ENCODE data around the gene PSMD2. TPM values are rescaled to one million over a fixed set of nuclear protein-coding genes. Genes with fewer than 3 reads are reported as not detected.
A peak's percentile ranks its signal among the peaks of the same experiment; 100 is the strongest.

PSMD2 gene
- polyA plus RNA-seq, 3 donors = 138 to 186 (median 167) TPM

- Histone ChIP-seq H3K4me1 (ENCODE audit: control insufficient read depth in 1 of 2, insufficient read depth in 2 of 2, low read length in 2 of 2) (no peaks in the 10 kb centered on the region), H3K4me2 (replicated peaks; ENCODE audit: extremely low read depth, low read length, poor library complexity, severe bottlenecking) (no peak overlapping the region), H3K9me3 (replicated peaks in 1 of 2; ENCODE audit: control insufficient read depth in 1 of 2, insufficient read depth in 1 of 2, low read length in 2 of 2) (no peaks in the 10 kb centered on the region), H3K9ac (ENCODE audit: insufficient read depth, low read length, poor library complexity, severe bottlenecking) (no peak overlapping the region), H3K27ac (ENCODE audit: low read depth in 1 of 2, low read length in 2 of 2) (no peak overlapping the region), H3K79me2 (ENCODE audit: insufficient read depth, low read length) (no peaks in the 10 kb centered on the region), H3K36me3 (replicated peaks in 1 of 2; ENCODE audit: control insufficient read depth in 1 of 2, insufficient read depth in 2 of 2, low read length in 2 of 2) (no peaks in the 10 kb centered on the region), H4K20me1 (ENCODE audit: insufficient read depth, low read length) (no peaks in the 10 kb centered on the region), H3K27me3 (ENCODE audit: control insufficient read depth in 2 of 2, insufficient read depth in 2 of 2, low read length in 2 of 2) (peaks cover 0 to 3% of the 10 kb centered on the region in 2 donors), H3K4me3 (replicated peaks in 1 of 3; ENCODE audit: low read depth in 2 of 3, low read length in 3 of 3) (no peak overlapping the region), H2AFZ (ENCODE audit: insufficient read depth, low read depth, low read length, poor library complexity, severe bottlenecking) (no peak overlapping the region)
- intact Hi-C loops (cut with micrococcal nuclease) = no loop called here
- no peak for DNase-seq
- no peak overlapping the region for H3K4me3 Mint-ChIP-seq
- H3K4me1 Mint-ChIP-seq = peaks cover 4% of the 10 kb centered on the region
- no peaks in the 10 kb centered on the region for H3K36me3 Mint-ChIP-seq
- H3K27ac Mint-ChIP-seq = peak overlapping the region in 2 of 7 donors; percentile 12 to 66
- WGBS (ENCODE audit: insufficient coverage) = 97% methylated on average over 20 of the region's 21 CpGs
- H3K27me3 Mint-ChIP-seq (ENCODE audit: low read depth in 3 of 3) = peaks cover 3 to 23% (median 19%) of the 10 kb centered on the region in 3 donors
- TF ChIP-seq, protein P1, sequence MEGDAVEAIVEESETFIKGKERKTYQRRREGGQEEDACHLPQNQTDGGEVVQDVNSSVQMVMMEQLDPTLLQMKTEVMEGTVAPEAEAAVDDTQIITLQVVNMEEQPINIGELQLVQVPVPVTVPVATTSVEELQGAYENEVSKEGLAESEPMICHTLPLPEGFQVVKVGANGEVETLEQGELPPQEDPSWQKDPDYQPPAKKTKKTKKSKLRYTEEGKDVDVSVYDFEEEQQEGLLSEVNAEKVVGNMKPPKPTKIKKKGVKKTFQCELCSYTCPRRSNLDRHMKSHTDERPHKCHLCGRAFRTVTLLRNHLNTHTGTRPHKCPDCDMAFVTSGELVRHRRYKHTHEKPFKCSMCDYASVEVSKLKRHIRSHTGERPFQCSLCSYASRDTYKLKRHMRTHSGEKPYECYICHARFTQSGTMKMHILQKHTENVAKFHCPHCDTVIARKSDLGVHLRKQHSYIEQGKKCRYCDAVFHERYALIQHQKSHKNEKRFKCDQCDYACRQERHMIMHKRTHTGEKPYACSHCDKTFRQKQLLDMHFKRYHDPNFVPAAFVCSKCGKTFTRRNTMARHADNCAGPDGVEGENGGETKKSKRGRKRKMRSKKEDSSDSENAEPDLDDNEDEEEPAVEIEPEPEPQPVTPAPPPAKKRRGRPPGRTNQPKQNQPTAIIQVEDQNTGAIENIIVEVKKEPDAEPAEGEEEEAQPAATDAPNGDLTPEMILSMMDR (IDR thresholded peaks at IDR 0.05) = no peak
- peaks cover 0 to 1% (median 0%) of the 10 kb centered on the region in 7 donors for H3K9me3 Mint-ChIP-seq
Measured at GRCh38 chr3:184291738-184292445, 7.1 kb upstream of the PSMD2 start.

DNA sequence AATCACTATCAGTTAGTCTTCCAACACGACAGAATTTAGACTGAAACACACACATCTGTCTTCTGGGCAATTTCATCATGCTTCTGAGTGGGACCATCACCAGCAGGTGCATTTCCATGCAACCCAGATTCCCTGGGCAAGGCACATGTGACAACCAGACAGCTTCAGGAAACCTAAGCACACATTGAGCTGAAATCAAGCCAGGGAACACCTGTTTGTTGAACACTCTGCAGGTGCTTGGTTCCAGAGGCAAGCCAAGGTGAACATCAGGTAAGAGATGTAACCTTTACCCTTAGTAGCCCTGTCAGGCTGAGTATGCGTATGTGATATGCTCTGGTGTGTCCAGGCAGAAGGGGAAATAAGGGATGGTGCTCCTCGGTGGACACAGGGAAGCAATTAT, 3.3 kb upstream of the PSMD2 start:
- TF ChIP-seq, protein P1 (IDR thresholded peaks at IDR 0.05) = no peak
- no peak for DNase-seq
- peaks cover 20% of the 10 kb centered on the region for H3K4me1 Mint-ChIP-seq
- Histone ChIP-seq H3K79me2 (ENCODE audit: insufficient read depth, low read length) (peaks cover 16% of the 10 kb centered on the region), H3K9me3 (replicated peaks in 1 of 2; ENCODE audit: control insufficient read depth in 1 of 2, insufficient read depth in 1 of 2, low read length in 2 of 2) (no peaks in the 10 kb centered on the region), H3K27ac (ENCODE audit: low read depth in 1 of 2, low read length in 2 of 2) (no peak overlapping the region), H2AFZ (ENCODE audit: insufficient read depth, low read depth, low read length, poor library complexity, severe bottlenecking) (no peak overlapping the region), H3K4me1 (ENCODE audit: control insufficient read depth in 1 of 2, insufficient read depth in 2 of 2, low read length in 2 of 2) (peaks cover 16 to 19% of the 10 kb centered on the region in 2 donors), H3K27me3 (ENCODE audit: control insufficient read depth in 2 of 2, insufficient read depth in 2 of 2, low read length in 2 of 2) (no peaks in the 10 kb centered on the region), H3K4me3 (replicated peaks in 1 of 3; ENCODE audit: low read depth in 2 of 3, low read length in 3 of 3) (no peak overlapping the region), H3K9ac (ENCODE audit: insufficient read depth, low read length, poor library complexity, severe bottlenecking) (no peak overlapping the region), H3K4me2 (replicated peaks; ENCODE audit: extremely low read depth, low read length, poor library complexity, severe bottlenecking) (no peak overlapping the region), H4K20me1 (ENCODE audit: insufficient read depth, low read length) (peaks cover 10% of the 10 kb centered on the region), H3K36me3 (replicated peaks in 1 of 2; ENCODE audit: control insufficient read depth in 1 of 2, insufficient read depth in 2 of 2, low read length in 2 of 2) (peaks cover 7 to 8% of the 10 kb centered on the region in 2 donors)
- peaks cover 7% of the 10 kb centered on the region in 2 donors for H3K36me3 Mint-ChIP-seq
- peaks cover 0 to 1% (median 0%) of the 10 kb centered on the region in 7 donors for H3K9me3 Mint-ChIP-seq
- H3K27ac Mint-ChIP-seq = no peak overlapping the region
- intact Hi-C loops (cut with micrococcal nuclease) = loop anchor here (5.0 kb wide), 3 partner anchors 43 to 123 kb away; partner anchors contain the start of genes ALG3 (in 1 of the 2), AP2M1 (in 1 of the 2) and EEF1AKMT4 (in 1 of the 2)
- WGBS (ENCODE audit: insufficient coverage) = no CpG with 5 or more reads among the region's 3 CpGs
- no peak overlapping the region for H3K4me3 Mint-ChIP-seq
- peaks cover 0 to 6% (median 2%) of the 10 kb centered on the region in 3 donors for H3K27me3 Mint-ChIP-seq (ENCODE audit: low read depth in 3 of 3)
